MM.1S (cell line): ENCODE data around the gene PLPP6.
A peak's percentile ranks its signal among the peaks of the same experiment; 100 is the strongest.

ENCODE experiments used
- DNase-seq: peaks from one replicate; pipeline ENCODE4 v3.0.0-alpha.2; 2015
- H2AFZ ChIP-seq: fragments of 300-600 bp; sonication (generic); 2 replicates; pipeline ENCODE4 v1.6.0; 2016; ENCODE audit warnings: antibody characterized with exemption, low read length
- H3F3A ChIP-seq: fragments of 300-600 bp; sonication (generic); 2 replicates; pipeline ENCODE4 v1.6.1; 2016; ENCODE audit warnings: mild to moderate bottlenecking, antibody characterized with exemption, low read length, moderate library complexity, mixed read lengths; ENCODE audit not compliant: insufficient read depth
- H3K27ac ChIP-seq: fragments of 300-600 bp; sonication (generic); 2 replicates; pipeline ENCODE4 v1.5.1; 2016; ENCODE audit warnings: mild to moderate bottlenecking, low read length
- H3K27me3 ChIP-seq: fragments of 300-600 bp; sonication (generic); replicated peaks from 2 replicates; pipeline ENCODE4 v1.6.0; 2016; ENCODE audit warnings: low read length; ENCODE audit not compliant: insufficient read depth
- H3K36me3 ChIP-seq: fragments of 300-600 bp; sonication (generic); replicated peaks from 2 replicates; pipeline ENCODE4 v1.6.1; 2016; ENCODE audit warnings: mild to moderate bottlenecking, low read length, mixed read lengths; ENCODE audit not compliant: insufficient read depth
- H3K4me1 ChIP-seq: fragments of 300-600 bp; sonication (generic); 2 replicates; pipeline ENCODE4 v1.6.1; 2016; ENCODE audit warnings: low read length, mixed read lengths
- H3K4me2 ChIP-seq: fragments of 300-600 bp; sonication (generic); 2 replicates; pipeline ENCODE4 v1.6.0; 2016; ENCODE audit warnings: low read depth, low read length
- H3K4me3 ChIP-seq: fragments of 300-600 bp; sonication (generic); 2 replicates; pipeline ENCODE4 v1.5.1; 2016; ENCODE audit warnings: low read length, mixed read lengths
- H3K79me2 ChIP-seq: fragments of 300-600 bp; sonication (generic); 2 replicates; pipeline ENCODE4 v1.6.1; 2016; ENCODE audit warnings: mixed run types, low read length, mixed read lengths
- H3K9ac ChIP-seq: fragments of 300-600 bp; sonication (generic); 2 replicates; pipeline ENCODE4 v1.6.1; 2016; ENCODE audit warnings: low read length, mixed read lengths
- H3K9me2 ChIP-seq: fragments of 300-600 bp; sonication (generic); replicated peaks from 2 replicates; pipeline ENCODE4 v1.6.1; 2016; ENCODE audit warnings: mild to moderate bottlenecking, low read length, mixed read lengths; ENCODE audit not compliant: insufficient read depth
- H3K9me3 ChIP-seq: fragments of 300-600 bp; sonication (generic); replicated peaks from 2 replicates; pipeline ENCODE4 v1.6.1; 2016; ENCODE audit warnings: mild to moderate bottlenecking, low read length, mixed read lengths; ENCODE audit not compliant: insufficient read depth
- H4K20me1 ChIP-seq: fragments of 300-600 bp; sonication (generic); 2 replicates; pipeline ENCODE4 v1.6.1; 2016; ENCODE audit warnings: mild to moderate bottlenecking, low read length, moderate library complexity, mixed read lengths; ENCODE audit not compliant: insufficient read depth
- CTCF ChIP-seq: fragments of 300-600 bp; sonication (generic); IDR thresholded peaks from 2 replicates; pipeline ENCODE4 v1.5.1; 2016; ENCODE audit warnings: antibody characterized with exemption, low read length, mixed read lengths
- EZH2 ChIP-seq: fragments of 300-600 bp; sonication (generic); optimal IDR thresholded peaks from 2 replicates; pipeline ENCODE3; 2017; ENCODE audit warnings: low read depth, mild to moderate bottlenecking, antibody characterized with exemption, low read length, mixed read lengths
- EZH2phosphoT487 ChIP-seq: fragments of 300-600 bp; sonication (generic); IDR thresholded peaks from 2 replicates; pipeline ENCODE4 v1.6.1; 2018; ENCODE audit warnings: antibody characterized with exemption, low read length

Gene PLPP6

GRCh38 chr9:4665357-4665756 lies 3.3 kb downstream of the PLPP6 start:
- no peak for DNase-seq
- H3K4me2 ChIP-seq, result no peak overlapping the region
- no peak overlapping the region for H3K9ac ChIP-seq

GRCh38 chr9:4666042-4666699 lies 4.1 kb downstream of the PLPP6 start, which contains the start of gene SPATA6L:
Gene SPATA6L (minus strand): TSS chr9:4666480. CDS start chr9:4666250, 230 bp downstream.
- Histone ChIP-seq H3K9ac (peak within 1 kb of the TSS; percentile 24; the same call in 1 of the 2 replicates), H3K4me2 (peak within 1 kb of the TSS; percentile 89), H3K79me2 (no peaks in the 10 kb centered on the region), H3K36me3 (no peaks in the 10 kb centered on the region), H3K4me3 (peak within 1 kb of the TSS; percentile 61), H4K20me1 (no peaks in the 10 kb centered on the region), H3K9me3 (no peaks in the 10 kb centered on the region), H3K4me1 (peaks cover 21% of the 10 kb centered on the region), H3K27ac (no peak within 1 kb of the TSS), H3K27me3 (no peaks in the 10 kb centered on the region), H3K9me2 (no peaks in the 10 kb centered on the region), H2AFZ (peak within 1 kb of the TSS; percentile 86), H3F3A (peaks cover 15% of the 10 kb centered on the region)
- TF ChIP-seq CTCF (0 out of 2 replicates have a peak, but pooled peaks have one; percentile 10), EZH2phosphoT487 (no peak), EZH2 (no peak)
- DNase-seq, result no peak

More at GRCh38 chr9:4665357-4665756, 3.3 kb downstream of the PLPP6 start:
- Histone ChIP-seq H3K4me1 (peaks cover 24% of the 10 kb centered on the region), H3F3A (peaks cover 16% of the 10 kb centered on the region), H3K27me3 (no peaks in the 10 kb centered on the region), H3K36me3 (no peaks in the 10 kb centered on the region), H3K9me2 (no peaks in the 10 kb centered on the region), H3K9me3 (no peaks in the 10 kb centered on the region), H3K4me3 (no peak overlapping the region), H3K79me2 (no peaks in the 10 kb centered on the region), H2AFZ (no peak overlapping the region), H3K27ac (no peak overlapping the region), H4K20me1 (no peaks in the 10 kb centered on the region)
- no peak for TF ChIP-seq EZH2
- no peak for TF ChIP-seq CTCF
- no peak for TF ChIP-seq EZH2phosphoT487

GRCh38 chr9:4667681-4668080 lies 5.6 kb downstream of the PLPP6 start:
- H3K27ac ChIP-seq, result no peak overlapping the region
- H2AFZ ChIP-seq, result no peak overlapping the region
- no peaks in the 10 kb centered on the region for H3K36me3 ChIP-seq
- TF ChIP-seq EZH2 (no peak), CTCF (no peak), EZH2phosphoT487 (no peak)
- H3K9ac ChIP-seq, result no peak overlapping the region
- no peaks in the 10 kb centered on the region for H4K20me1 ChIP-seq
- peaks cover 8% of the 10 kb centered on the region; the same call in 1 of the 2 replicates for H3F3A ChIP-seq
- no peak overlapping the region for H3K4me2 ChIP-seq
- H3K9me3 ChIP-seq, result no peaks in the 10 kb centered on the region
- DNase-seq, result no peak
- H3K27me3 ChIP-seq, result no peaks in the 10 kb centered on the region
- no peaks in the 10 kb centered on the region for H3K9me2 ChIP-seq
- H3K4me1 ChIP-seq, result peaks cover 19% of the 10 kb centered on the region
- H3K4me3 ChIP-seq, result no peak overlapping the region
- no peaks in the 10 kb centered on the region for H3K79me2 ChIP-seq
